Activated naive CD8-positive, alpha-beta T cell treated with anti-CD3 and anti-CD28 coated beads, Interleukin-2, amount 50 U/mL, for 24 hours (primary cell): ENCODE data around the gene BMP2K.
A peak's percentile ranks its signal among the peaks of the same experiment; 100 is the strongest.
"Not testable (repeated sequence)": the region's sequence is repeated elsewhere in the genome, so short reads cannot be mapped to it uniquely, and the experiment has no call there.

Experiments used
- ATAC-seq: fragments of 150-1000 bp; cut with Tn5 transposase; one replicate; pipeline ENCODE4 v1.10.0; 2021
- DNase-seq: peaks from one replicate; pipeline ENCODE4 v3.0.0; 2021
- H3K27ac Mint-ChIP-seq: one replicate; pipeline ENCODE4 v1.8.0; 2021; ENCODE audit warnings: mild to moderate bottlenecking, mixed read lengths
- H3K27me3 Mint-ChIP-seq: one replicate; pipeline ENCODE4 v1.8.0; 2021; ENCODE audit warnings: mixed read lengths
- H3K36me3 Mint-ChIP-seq: one replicate; pipeline ENCODE4 v1.8.0; 2021; ENCODE audit warnings: low read depth, mixed read lengths
- H3K4me1 Mint-ChIP-seq: one replicate; pipeline ENCODE4 v1.8.0; 2021; ENCODE audit warnings: mixed read lengths
- H3K4me3 Mint-ChIP-seq: one replicate; pipeline ENCODE4 v1.8.0; 2021; ENCODE audit warnings: mild to moderate bottlenecking, moderate library complexity, mixed read lengths
- H3K9me3 Mint-ChIP-seq: one replicate; pipeline ENCODE4 v1.8.0; 2021; ENCODE audit warnings: mixed read lengths

The BMP2K gene

DNA sequence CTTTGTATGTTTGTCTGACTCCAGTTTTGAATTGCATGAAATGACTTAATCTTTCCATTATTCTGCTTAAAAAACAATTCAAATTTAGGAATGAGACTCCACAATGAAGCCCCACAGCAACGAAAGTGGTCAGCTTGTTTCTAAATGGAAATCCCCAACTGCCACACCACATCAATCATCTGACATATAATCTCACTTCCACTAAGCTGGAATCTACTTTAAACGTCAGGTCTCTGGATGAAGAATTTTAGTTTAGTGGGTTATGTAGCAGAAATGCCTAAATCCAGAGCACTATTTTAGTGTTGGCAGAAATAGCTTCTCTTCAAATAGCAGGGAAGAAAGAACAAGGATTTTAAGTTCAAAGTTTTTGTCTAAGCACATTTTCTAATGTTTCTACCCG is 1.7 kb upstream of the BMP2K start:
- Mint-ChIP-seq H3K27me3 (no peaks in the 10 kb centered on the region), H3K27ac (peak overlapping the region; percentile 97), H3K4me1 (peaks cover 54% of the 10 kb centered on the region), H3K4me3 (peak overlapping the region; percentile 89), H3K36me3 (no peaks in the 10 kb centered on the region), H3K9me3 (no peaks in the 10 kb centered on the region)
- DNase-seq: no peak
- ATAC-seq: no peak

DNA sequence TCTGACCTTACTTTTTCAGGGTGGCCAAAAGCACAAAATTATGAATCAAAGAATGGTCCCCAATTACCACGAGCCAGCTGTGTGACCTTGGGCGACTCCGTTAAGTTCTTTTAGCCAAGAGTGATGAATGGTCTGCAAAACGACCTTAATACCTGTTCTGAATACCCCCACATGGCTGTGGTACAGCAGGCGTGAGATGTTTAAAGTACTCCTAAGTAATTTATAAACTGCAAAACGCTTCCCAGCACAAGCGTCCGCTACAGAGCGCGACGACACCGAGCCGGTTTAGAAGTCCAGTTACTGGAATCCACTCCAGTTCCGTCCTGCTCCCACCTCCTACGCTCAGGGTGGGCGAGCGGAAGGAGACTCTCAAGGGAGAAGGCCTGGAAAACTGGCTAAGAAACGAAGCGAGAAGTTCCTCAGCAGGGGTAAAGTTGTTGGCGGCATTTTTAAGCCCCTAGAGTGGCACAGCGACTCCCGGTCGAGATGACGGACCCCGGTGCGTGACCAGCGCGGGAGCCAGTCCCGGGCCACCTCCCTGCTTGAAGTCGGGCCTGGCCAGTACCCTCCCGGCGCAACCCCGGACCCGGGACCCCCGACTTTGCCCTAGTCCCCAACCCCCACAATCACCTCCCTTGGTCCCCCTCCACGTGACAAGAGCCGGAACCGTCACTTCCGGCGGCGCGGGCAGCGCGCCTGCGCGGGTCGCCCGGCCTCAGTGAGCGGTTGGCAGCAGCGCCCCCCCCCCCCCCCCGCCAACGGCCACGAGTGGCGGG is 659 bp upstream of the BMP2K start:
- Mint-ChIP-seq H3K4me3 (peak overlapping the region; percentile 89), H3K36me3 (no peaks in the 10 kb centered on the region), H3K4me1 (peaks cover 45% of the 10 kb centered on the region), H3K27ac (peak overlapping the region; percentile 97), H3K27me3 (no peaks in the 10 kb centered on the region), H3K9me3 (no peaks in the 10 kb centered on the region)
- ATAC-seq: peak; percentile 67
- peak; percentile 89 for DNase-seq

DNA sequence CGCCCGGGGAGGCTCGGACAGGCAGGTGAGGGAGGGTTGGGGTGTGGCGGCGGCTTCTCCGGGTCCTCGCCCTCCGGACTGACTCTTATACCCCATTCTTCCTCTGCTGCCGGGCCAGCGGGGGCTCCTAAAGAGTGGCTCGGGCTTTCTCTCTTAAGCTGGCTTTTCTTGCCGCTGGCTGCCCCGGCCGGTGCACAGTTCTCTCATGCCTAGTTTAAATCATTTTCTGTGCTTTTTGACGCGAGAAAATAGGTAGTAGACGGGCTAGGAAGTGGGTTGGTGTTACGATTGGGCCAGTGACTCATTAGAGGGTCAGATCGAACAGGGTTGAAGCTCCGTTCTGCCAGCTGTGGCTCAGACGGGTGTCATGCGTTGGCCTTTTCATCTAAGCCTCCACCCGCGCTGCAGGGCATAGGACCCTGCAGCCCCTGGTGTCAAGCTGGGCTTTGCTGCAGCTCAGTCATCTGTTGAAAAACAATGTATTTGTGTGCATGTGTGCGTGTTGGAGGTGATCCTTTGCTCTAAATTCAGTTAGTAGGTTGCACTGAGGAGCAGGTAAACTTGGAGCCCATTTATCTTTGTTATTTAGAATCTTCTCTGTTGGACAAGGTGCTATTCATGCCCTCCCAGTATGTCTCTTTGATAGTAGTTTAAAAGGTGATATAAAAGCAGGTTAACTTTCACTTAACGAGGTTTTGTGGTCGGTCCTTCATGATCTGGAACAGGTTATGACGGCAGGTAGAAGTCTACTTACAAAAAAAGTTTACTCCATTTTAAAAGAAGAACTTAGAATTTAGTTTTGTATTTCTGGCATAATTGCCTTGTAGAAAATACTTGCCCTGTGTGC is 802 bp downstream of the BMP2K start:
- peak overlapping the region; percentile 92 for H3K27ac Mint-ChIP-seq
- no peaks in the 10 kb centered on the region for H3K36me3 Mint-ChIP-seq
- peak; percentile 63 for DNase-seq
- no peaks in the 10 kb centered on the region for H3K27me3 Mint-ChIP-seq
- H3K4me3 Mint-ChIP-seq: peak overlapping the region; percentile 93
- peak; percentile 81 for ATAC-seq
- no peaks in the 10 kb centered on the region for H3K9me3 Mint-ChIP-seq
- H3K4me1 Mint-ChIP-seq: peaks cover 40% of the 10 kb centered on the region

DNA sequence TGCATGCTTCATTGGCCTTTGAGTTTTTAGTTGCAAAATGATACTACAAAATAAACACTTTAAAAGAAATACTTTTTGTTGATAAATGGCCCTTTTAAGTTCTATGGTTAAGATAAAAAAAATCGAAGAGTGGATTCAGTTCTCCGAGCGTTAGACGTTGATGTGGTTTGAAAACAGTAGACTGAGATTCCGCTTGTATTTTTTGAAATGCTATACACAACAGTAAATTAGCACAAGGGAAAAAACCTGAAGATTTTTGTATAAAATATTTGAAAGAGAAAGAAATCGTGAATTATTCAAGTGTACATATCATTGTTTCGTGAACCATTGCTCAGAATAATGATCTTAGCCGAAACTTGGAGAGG is 1.4 kb downstream of the BMP2K start:
- no peaks in the 10 kb centered on the region for H3K27me3 Mint-ChIP-seq
- no peaks in the 10 kb centered on the region for H3K9me3 Mint-ChIP-seq
- H3K27ac Mint-ChIP-seq: no peak overlapping the region
- no peak for DNase-seq
- H3K36me3 Mint-ChIP-seq: no peaks in the 10 kb centered on the region
- no peak for ATAC-seq
- peak overlapping the region; percentile 93 for H3K4me3 Mint-ChIP-seq
- peaks cover 36% of the 10 kb centered on the region for H3K4me1 Mint-ChIP-seq

DNA sequence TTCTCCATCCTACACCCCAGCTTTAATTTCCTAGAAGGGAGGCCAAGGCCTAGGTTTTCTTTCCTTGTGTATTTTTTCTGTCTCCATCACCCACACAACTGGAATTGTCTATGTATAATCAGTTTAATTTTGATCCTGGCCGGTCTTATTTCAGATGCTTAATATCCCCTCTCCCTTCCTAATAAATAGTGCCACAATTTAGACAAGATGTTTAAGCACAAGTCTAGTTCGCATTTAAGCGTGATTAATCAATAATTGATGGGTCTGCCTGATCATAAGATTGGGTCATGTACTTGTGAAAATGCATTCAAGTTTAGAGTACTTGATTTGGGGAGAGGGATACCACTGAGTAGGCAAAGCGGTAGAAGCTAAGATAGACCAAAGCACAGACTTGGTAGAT is 2.4 kb downstream of the BMP2K start:
- DNase-seq: no peak
- Mint-ChIP-seq H3K9me3 (no peaks in the 10 kb centered on the region), H3K36me3 (no peaks in the 10 kb centered on the region), H3K4me3 (no peak overlapping the region), H3K27ac (no peak overlapping the region), H3K4me1 (peaks cover 29% of the 10 kb centered on the region), H3K27me3 (no peaks in the 10 kb centered on the region)
- ATAC-seq: no peak

DNA sequence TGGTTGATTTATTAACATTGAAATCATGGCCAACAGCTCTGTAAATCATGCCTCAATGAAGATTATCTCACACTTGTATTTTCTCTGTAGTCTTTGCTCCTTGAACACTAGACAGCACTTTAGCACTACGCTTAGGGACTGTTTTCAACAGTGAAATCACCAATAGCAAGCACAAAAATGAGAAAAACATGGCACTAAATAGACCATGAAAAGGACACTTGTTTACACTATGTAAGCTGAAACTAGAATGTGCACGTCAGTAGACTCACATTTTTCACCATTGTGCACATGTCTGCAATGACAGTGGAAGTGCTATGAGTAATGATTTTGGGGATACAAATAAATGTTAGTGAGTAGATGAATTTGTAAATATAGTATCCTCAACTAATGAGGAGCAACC is 3.1 kb downstream of the BMP2K start:
- Mint-ChIP-seq H3K9me3 (no peaks in the 10 kb centered on the region), H3K4me1 (peaks cover 30% of the 10 kb centered on the region), H3K27me3 (no peaks in the 10 kb centered on the region), H3K36me3 (peaks cover 3% of the 10 kb centered on the region), H3K27ac (no peak overlapping the region), H3K4me3 (no peak overlapping the region)
- ATAC-seq (no peak), DNase-seq (no peak)

DNA sequence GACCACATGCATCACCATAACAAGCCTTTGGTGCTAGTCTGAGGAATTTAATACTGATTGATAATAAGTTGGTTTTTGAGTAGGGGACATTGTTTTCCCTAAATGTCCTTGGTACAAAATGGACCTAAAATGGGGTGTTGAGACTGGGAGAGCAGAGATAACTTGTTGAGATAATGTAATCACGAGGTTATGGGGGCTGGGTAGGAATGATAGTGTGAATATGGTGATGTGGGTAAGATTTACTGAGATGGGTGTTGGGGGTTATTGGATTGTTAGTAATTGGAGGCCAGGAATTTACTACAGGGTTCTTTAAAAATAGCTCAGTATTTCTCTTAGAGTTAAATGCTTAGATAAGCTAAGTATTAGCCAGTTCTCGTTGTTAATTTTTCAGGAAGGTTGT is 3.9 kb downstream of the BMP2K start:
- no peaks in the 10 kb centered on the region for H3K27me3 Mint-ChIP-seq
- no peaks in the 10 kb centered on the region for H3K9me3 Mint-ChIP-seq
- peaks cover 7% of the 10 kb centered on the region for H3K36me3 Mint-ChIP-seq
- ATAC-seq: no peak
- H3K27ac Mint-ChIP-seq: no peak overlapping the region
- DNase-seq: no peak
- H3K4me3 Mint-ChIP-seq: no peak overlapping the region
- H3K4me1 Mint-ChIP-seq: peaks cover 28% of the 10 kb centered on the region

DNA sequence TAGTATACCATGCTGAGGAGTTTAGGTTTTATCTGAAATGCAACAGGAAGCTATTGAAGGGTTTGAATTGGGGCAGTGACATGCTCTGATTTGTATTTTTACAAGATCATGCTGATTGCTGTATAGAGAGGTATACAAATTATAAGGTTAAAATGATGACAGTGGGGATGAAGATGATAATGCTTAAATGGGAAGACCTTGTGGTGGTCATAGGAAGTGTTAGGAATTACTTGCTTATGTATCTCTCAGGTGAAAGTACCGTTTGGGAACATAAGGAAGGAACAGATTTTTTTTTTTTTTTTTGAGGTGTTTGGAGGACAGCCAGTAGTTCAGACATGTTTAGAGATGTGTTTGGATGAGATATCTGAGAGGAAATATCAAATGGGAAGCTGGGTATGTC is 5.0 kb downstream of the BMP2K start:
- Mint-ChIP-seq H3K36me3 (peaks cover 7% of the 10 kb centered on the region), H3K4me1 (peaks cover 24% of the 10 kb centered on the region)
- no peak for DNase-seq

DNA sequence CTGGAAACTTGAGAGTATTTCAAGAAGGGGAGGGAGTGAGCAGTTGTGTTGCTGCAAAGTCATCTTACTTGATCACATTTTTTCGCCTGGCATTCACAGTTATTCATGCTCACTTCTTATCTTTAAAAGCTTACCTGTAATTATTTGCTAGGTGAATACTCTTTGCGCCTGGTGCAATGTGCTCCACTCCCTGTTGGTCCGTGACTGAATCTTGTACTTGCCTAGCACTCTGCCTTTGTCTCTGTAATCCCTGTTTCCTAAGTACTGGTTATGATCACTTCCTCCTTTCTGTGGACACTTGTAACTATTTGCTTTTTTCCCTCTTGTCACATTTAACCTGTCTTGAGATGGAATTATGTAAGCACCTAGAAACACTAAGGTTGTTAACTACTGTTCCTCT is 5.8 kb downstream of the BMP2K start:
- Mint-ChIP-seq H3K4me1 (peaks cover 22% of the 10 kb centered on the region), H3K9me3 (no peaks in the 10 kb centered on the region), H3K36me3 (peaks cover 7% of the 10 kb centered on the region), H3K27me3 (no peaks in the 10 kb centered on the region), H3K4me3 (no peak overlapping the region), H3K27ac (no peak overlapping the region)
- ATAC-seq (no peak), DNase-seq (no peak)

More for the DNA sequence above, 5.0 kb downstream of the BMP2K start:
- no peak overlapping the region for H3K27ac Mint-ChIP-seq
- H3K27me3 Mint-ChIP-seq: no peaks in the 10 kb centered on the region
- no peak overlapping the region for H3K4me3 Mint-ChIP-seq
- H3K9me3 Mint-ChIP-seq: no peaks in the 10 kb centered on the region
- ATAC-seq: no peak

DNA sequence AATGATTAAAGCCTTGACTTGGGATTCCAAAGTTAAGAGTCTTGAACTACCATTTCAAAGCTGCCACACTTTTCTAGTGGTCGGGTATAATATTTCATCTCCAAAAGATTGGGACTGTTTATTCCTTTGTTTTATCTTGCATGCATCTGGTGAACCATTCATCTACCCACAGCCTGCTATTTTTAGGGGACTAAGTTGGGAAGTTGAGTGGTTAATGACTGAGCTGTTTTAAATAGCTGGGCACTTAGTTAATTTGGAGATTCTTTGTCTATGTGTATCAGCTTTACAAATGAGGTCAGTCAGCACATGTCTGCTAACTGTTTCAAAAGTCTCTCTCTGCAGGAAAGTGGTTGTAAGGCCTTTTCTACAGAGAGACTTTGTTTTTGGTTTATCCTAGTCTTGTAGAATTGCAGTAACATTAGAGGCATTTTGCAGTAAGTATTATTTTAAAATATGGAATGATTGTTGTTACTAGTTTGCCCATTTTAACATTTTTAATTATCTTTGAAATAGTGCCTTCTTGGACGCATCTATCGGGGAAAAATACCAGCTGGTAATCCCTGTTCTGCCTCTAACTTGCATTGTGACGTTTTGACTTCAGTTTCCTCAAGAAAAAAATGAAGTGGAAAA is 8.2 kb downstream of the BMP2K start:
- no peak for DNase-seq
- H3K36me3 Mint-ChIP-seq: peaks cover 7% of the 10 kb centered on the region
- ATAC-seq: no peak
- no peak overlapping the region for H3K27ac Mint-ChIP-seq
- no peaks in the 10 kb centered on the region for H3K27me3 Mint-ChIP-seq
- peaks cover 27% of the 10 kb centered on the region for H3K4me1 Mint-ChIP-seq
- no peak overlapping the region for H3K4me3 Mint-ChIP-seq
- no peaks in the 10 kb centered on the region for H3K9me3 Mint-ChIP-seq

DNA sequence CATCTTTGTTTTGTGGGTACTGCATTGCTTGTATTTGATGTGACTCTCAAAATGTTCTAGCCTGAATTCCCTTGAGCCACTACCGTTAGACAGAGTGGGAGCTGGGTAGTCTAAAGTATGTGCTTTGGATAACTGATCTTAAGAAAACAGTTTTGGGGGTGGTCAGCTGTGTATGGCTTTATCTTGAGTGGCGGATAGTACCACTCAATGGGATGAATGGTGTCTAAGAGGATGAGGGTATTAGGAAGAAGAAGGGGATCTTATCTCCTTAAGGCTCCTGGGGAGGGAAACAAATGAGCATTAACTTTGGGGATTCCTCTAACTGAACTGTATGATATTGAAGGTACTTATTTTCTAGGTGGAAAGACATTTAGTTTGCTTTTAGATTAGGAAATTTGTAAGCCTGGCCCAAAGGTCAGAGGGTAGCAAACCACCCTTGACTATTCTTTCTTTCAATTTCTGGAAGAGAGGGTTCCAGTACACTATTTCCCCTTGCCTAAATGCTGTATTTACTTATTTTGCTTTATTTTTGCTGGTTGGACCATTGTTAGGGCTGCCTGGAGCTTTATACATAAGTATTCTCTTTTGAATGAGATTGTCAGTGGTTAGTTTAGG is 11.3 kb downstream of the BMP2K start:
- DNase-seq: no peak
- no peak overlapping the region for H3K27ac Mint-ChIP-seq
- H3K4me1 Mint-ChIP-seq: peaks cover 39% of the 10 kb centered on the region
- no peaks in the 10 kb centered on the region for H3K9me3 Mint-ChIP-seq
- H3K36me3 Mint-ChIP-seq: peaks cover 10% of the 10 kb centered on the region
- no peaks in the 10 kb centered on the region for H3K27me3 Mint-ChIP-seq
- ATAC-seq: no peak
- H3K4me3 Mint-ChIP-seq: no peak overlapping the region

DNA sequence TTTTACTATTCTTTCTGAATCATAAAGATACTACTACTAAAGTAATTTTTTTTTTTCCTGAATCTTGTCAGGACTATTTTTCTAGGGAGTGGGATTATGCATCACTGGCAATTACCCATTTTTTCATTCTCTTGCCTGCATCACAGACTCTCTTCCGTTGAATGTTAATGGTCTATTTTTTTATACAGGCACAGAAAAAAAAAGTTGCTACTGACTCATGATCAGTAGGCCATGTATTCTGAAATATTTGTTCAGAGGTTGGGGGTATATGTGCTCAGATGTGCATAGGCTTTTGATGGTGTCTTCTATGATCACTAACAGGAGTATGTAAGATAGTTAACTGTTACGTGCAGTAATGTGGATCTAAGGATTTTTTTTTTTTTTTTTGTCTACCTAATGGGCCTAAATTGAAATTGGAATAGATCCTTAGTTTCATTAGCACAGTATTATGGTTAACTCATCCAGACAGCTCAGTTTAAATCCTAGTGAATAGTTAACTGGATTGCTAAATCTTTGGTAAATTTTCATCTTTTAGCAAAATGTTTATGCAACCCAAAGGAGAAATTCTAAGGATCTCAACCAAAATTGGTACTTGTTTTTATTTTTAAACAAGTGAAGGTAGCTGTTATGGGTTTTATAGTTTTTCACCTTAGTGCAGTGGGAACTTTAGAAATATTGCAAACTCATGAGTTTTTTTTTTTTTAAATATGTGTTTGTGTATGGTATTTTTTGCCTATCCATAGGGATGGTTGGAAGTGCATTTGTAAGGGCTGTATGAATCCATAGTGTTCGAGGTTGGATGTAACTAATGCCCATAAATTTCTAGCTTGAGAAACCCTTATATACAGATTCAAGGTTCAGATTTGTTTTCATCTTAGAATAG is 12.1 kb downstream of the BMP2K start:
- ATAC-seq: no peak
- no peak for DNase-seq
- no peak overlapping the region for H3K27ac Mint-ChIP-seq
- no peaks in the 10 kb centered on the region for H3K27me3 Mint-ChIP-seq
- H3K4me3 Mint-ChIP-seq: no peak overlapping the region
- peaks cover 42% of the 10 kb centered on the region for H3K4me1 Mint-ChIP-seq
- no peaks in the 10 kb centered on the region for H3K9me3 Mint-ChIP-seq
- peaks cover 10% of the 10 kb centered on the region for H3K36me3 Mint-ChIP-seq

DNA sequence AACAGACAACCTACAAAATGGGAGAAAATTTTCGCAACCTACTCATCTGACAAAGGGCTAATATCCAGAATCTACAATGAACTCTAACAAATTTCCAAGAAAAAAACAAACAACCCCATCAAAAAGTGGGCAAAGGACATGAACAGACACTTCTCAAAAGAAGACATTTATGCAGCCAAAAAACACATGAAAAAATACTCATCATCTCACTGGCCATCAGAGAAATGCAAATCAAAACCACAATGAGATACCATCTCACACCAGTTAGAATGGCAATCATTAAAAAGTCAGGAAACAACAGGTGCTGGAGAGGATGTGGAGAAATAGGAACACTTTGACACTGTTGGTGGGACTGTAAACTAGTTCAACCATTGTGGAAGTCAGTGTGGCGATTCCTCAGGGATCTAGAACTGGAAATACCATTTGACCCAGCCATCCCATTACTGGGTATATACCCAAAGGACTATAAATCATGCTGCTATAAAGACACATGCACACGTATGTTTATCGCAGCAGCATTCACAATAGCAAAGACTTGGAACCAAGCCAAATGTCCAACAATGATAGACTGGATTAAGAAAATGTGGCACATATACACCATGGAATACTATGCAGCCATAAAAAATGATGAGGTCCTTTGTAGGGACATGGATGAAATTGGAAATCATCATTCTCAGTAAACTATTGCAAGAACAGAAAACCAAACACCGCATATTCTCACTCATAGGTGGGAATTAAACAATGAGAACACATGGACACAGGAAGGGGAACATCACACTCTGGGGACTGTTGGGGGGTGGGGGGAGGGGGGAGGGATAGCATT is 19.7 kb downstream of the BMP2K start:
- not testable (repeated sequence) for H3K27ac Mint-ChIP-seq, H3K4me3 Mint-ChIP-seq, DNase-seq, ATAC-seq, H3K27me3 Mint-ChIP-seq, H3K9me3 Mint-ChIP-seq
- H3K4me1 Mint-ChIP-seq: peaks cover 45% of the 10 kb centered on the region
- peaks cover 11% of the 10 kb centered on the region for H3K36me3 Mint-ChIP-seq
